ENCODE measurements around the gene DTNBP1.

- no peak for TF ChIP-seq POLR2A (IDR thresholded peaks at IDR 0.05)
- TF ChIP-seq CTCF (IDR thresholded peaks at IDR 0.05) = no peak
Observed at GRCh38 chr6:15527838-15528617, 134.8 kb downstream of the DTNBP1 start.
